Upper lobe of left lung (tissue), 4 donors: ENCODE results near the gene BORCS5.

Experiments
- EP300 ChIP-seq, 4 donors: sonication (generic); formaldehyde crosslinking; IDR thresholded peaks; one replicate each; pipeline ENCODE4 v1.5.1; 2017; ENCODE audit warnings: antibody characterized with exemption in 4 of 4, control low read depth in 2 of 4
- POLR2A ChIP-seq, 4 donors: fragments of 450-650 bp; IDR thresholded peaks; one replicate each; pipeline ENCODE4 v1.5.1; 2016 to 2017; ENCODE audit warnings: antibody characterized with exemption in 4 of 4, mild to moderate bottlenecking in 2 of 4
- POLR2AphosphoS5 ChIP-seq, 2 donors: sonication (generic); formaldehyde crosslinking; IDR thresholded peaks; one replicate each; pipeline ENCODE4 v1.5.1; 2017; ENCODE audit warnings: antibody characterized with exemption in 2 of 2
- TF ChIP-seq, protein P1 (sequence below), 6 experiments: fragments of 450-650 bp in 4 of 6; fragments of 200-600 bp in 2 of 6; sonication (generic) in 2 of 6; IDR thresholded peaks; one replicate each; pipeline ENCODE4 v1.5.1; 2016 to 2019; ENCODE audit warnings: antibody characterized with exemption in 6 of 6

DNA sequence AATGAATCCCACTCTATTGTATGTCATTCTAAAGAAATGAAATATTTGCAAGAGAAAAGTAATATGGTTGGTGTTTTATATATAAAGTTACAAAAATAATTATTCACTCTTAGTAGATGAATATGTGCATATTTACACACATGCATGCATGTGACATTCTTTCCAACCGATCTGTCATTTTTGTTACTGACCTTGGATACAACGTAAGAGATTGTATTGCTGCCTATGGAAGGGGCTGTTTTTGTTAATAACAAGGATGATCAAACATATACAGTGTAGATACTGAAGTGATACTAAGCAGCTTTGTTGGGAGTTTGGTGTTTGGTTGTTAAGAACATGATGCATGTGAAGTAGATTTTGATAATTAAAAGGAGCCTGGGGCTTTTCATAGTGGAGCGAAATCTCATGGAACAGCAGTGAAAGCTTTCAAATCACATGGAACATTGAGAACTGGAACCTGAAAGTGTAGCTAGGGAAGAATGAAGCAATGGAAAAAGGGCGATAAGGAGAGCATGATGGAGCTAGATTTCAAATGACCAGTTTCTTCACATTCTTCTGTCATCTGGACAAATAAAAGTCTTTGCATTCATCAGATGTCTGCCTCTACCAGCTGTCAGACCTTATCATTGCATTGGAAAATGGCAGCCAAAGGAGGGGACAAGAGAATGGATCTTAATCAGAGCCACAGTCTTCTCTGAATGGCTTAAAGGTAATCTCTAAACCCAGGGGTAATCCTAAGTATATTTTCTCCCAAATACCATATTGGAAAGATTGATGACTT, 10.0 kb downstream of the BORCS5 start:
- TF ChIP-seq, protein P1, sequence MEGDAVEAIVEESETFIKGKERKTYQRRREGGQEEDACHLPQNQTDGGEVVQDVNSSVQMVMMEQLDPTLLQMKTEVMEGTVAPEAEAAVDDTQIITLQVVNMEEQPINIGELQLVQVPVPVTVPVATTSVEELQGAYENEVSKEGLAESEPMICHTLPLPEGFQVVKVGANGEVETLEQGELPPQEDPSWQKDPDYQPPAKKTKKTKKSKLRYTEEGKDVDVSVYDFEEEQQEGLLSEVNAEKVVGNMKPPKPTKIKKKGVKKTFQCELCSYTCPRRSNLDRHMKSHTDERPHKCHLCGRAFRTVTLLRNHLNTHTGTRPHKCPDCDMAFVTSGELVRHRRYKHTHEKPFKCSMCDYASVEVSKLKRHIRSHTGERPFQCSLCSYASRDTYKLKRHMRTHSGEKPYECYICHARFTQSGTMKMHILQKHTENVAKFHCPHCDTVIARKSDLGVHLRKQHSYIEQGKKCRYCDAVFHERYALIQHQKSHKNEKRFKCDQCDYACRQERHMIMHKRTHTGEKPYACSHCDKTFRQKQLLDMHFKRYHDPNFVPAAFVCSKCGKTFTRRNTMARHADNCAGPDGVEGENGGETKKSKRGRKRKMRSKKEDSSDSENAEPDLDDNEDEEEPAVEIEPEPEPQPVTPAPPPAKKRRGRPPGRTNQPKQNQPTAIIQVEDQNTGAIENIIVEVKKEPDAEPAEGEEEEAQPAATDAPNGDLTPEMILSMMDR (IDR thresholded peaks at IDR 0.05) = no peak
- TF ChIP-seq POLR2A (IDR thresholded peaks at IDR 0.05) (no peak), EP300 (IDR thresholded peaks at IDR 0.05) (no peak), POLR2AphosphoS5 (IDR thresholded peaks at IDR 0.05) (no peak)
